GM10248 (cell line): Measurements from ENCODE around the gene WFS1.

ENCODE experiments used
- CTCF ChIA-PET: fragments of 300-600 bp; sonication (Branson Sonifier 250); formaldehyde crosslinking; extraction: SDS; loops from one replicate; lab custom pipeline; 2021; ENCODE audit warnings: antibody characterized with exemption; lab: Yijun Ruan, JAX
- POLR2A ChIA-PET: fragments of 350-650 bp; sonication (Branson Sonifier 250); formaldehyde crosslinking; extraction: SDS; loops from one replicate; lab custom pipeline; 2020; ENCODE audit warnings: antibody characterized with exemption; lab: Yijun Ruan, JAX
- DNase-seq: peaks from one replicate; pipeline ENCODE4 v3.0.0; 2012; ENCODE audit errors: extremely low spot score
- TF ChIP-seq, protein P1 (sequence below): IDR thresholded peaks from 2 replicates; pipeline ENCODE4 v1.5.1; 2012; ENCODE audit warnings: mild to moderate bottlenecking, low read depth; ENCODE audit errors: extremely low read depth, missing control alignments, control extremely low read depth

The WFS1 gene

DNA sequence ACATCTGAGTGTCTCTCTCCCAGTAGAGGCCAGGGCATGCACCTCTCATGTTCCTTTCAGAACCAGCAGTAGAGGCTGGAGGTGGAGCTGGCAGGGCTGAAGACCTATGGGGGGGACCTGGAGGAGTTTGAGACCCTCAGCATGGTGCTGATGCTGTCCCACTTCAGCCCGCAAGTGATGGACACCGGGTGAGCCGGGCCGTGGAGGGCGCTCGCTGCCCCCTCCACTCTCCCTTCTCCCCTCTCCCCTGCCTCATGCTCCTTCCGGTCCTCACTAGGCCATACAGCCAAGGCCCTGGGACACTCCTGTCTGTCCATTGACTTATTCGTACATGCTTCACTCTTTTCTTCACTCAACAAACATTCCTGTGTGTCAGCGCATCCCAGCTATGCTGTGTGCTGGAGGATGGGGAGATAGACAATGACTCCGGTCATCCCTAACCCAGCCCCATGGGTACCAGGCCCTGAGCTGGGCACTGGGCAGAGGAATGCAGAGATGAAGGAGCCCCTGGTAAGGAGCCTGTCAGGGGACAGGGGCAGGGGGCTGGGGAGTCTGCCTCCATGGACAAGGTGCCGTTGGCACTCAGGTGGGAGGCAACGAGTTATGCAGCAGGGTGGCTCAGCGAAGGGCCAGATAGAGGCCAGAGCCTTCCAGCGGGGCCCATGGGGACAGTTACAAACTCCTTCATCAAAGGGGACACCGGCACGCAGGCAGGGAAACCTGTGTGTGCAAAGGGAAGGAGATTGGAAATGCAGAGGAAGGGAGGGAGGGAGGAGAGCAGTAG is 28.4 kb upstream of the WFS1 start:
- ChIA-PET CTCF (interaction anchor here (1.8 to 2.9 kb wide), 2 partner anchors 9 to 12 kb away, joined by 8 to 18 read pairs; no protein-coding TSS in a partner anchor), POLR2A (no interaction called here)
- no peak for DNase-seq
- TF ChIP-seq, protein P1, sequence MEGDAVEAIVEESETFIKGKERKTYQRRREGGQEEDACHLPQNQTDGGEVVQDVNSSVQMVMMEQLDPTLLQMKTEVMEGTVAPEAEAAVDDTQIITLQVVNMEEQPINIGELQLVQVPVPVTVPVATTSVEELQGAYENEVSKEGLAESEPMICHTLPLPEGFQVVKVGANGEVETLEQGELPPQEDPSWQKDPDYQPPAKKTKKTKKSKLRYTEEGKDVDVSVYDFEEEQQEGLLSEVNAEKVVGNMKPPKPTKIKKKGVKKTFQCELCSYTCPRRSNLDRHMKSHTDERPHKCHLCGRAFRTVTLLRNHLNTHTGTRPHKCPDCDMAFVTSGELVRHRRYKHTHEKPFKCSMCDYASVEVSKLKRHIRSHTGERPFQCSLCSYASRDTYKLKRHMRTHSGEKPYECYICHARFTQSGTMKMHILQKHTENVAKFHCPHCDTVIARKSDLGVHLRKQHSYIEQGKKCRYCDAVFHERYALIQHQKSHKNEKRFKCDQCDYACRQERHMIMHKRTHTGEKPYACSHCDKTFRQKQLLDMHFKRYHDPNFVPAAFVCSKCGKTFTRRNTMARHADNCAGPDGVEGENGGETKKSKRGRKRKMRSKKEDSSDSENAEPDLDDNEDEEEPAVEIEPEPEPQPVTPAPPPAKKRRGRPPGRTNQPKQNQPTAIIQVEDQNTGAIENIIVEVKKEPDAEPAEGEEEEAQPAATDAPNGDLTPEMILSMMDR, result no peak

DNA sequence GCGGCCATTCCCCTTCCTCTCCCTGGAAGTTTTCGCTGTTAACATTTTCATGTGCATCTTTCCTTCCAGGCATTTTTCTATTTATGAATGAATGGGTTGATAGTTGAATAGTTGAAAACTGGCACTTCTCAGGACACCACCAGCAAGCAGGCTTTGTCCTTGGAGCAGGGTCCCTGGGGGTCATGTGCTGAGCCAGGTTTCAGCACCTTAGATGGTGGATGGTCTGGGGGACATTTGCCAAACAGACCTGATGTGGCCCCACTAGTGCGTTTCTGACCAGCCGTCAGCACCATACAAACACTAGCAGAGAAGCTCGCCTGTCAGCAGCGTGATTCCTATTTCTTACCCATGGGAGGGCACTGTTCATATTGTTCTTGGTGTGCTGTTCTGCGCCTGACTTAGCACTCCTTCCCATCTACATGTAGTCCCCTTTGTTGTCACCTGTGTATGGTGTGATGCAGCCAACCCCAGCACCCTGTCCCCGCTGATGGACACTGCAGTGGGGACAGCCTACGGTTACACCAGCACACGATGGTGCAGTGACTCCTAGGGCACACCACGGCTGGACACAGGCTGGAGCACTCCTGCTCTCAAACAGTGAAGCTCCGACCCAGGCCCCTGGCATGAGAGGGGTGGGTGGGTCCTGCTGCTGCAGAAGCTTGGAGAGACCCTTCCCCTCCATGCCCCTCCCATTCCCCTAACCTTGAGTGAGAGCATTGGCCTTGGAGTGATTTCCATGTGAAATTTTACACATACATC is 27.2 kb upstream of the WFS1 start:
- ChIA-PET POLR2A (no interaction called here), CTCF (interaction anchor here (4.1 kb wide), 1 partner anchor 85 kb away, joined by 19 read pairs; no protein-coding TSS in a partner anchor)
- DNase-seq, result no peak
- TF ChIP-seq, protein P1, result no peak

DNA sequence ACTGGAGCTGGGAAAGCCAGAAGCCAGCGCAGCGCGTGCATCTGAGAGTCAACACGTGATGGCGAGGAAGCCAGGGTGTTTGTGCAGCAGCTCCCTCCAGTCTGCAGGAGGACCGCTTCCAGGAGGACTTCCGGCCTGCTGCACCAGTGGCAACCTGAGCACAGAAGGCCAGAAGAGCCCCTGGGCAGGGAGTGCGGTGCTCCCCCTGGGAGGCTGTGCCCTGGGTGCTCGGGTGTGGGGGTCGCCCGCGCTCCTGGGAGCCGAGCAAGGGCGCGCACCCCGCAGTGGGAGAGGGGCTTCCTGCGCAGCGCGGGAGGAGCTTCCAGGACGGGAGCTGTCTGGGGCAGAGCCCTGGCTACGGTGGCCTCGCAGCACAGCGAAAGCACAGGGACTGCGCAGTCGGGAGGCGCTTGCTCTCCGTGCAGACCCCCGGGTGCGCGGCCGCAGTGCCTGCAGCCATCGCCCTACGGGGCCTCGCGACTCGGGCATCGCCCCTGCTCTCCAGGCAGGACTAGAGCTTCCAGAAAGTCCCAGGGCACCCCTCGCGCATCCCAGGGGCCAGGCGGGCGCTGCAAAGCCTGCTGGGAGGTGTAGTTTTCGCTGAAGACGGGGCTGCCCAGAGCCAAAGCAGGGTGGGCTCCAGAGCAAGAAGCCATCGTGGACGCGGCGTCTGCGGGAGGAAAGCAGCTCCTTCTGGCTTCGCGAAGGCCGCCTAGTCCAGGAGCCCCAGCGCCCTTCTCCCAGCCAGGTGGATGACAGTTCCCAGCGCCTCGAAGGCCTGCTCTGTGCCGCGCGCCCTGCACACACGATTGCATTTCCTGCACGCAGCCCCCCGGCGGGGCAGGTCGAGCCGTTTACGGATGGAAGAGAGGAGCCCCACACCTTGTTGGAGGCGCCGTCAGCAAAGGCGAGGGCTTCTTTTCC is 24.1 kb upstream of the WFS1 start:
- ChIA-PET CTCF (interaction anchor here (1.1 to 4.1 kb wide), 3 partner anchors 61 to 88 kb away, joined by 3 to 19 read pairs (median 4); no protein-coding TSS in a partner anchor), POLR2A (no interaction called here)
- no peak for DNase-seq
- TF ChIP-seq, protein P1, result no peak

DNA sequence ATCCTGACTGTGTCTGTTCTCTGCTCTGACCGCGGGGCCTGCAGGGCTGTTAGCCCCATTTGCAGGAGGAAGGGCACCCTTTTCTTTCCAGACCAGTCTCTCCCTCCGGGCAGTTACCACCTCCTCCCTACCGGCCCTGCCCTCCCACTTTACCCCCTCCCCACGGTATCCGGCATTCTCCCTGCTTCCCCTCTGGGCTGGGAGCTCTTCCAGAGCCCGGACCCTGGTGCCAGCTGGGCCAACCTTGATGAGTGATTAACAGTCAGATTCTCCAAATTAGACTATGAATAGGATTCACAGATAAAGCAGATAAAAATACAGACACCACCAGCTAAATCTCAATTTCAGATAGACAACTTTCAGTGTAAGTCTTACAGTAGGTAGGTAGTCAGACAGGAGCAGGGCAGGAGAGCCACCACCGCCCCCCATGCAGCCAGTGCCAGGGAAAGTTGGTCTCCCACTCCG is 23.4 kb upstream of the WFS1 start:
- CTCF ChIA-PET, result interaction anchor here (4.1 kb wide), 1 partner anchor 81 kb away, joined by 19 read pairs; no protein-coding TSS in a partner anchor
- POLR2A ChIA-PET, result no interaction called here
- TF ChIP-seq, protein P1, result no peak
- no peak for DNase-seq

DNA sequence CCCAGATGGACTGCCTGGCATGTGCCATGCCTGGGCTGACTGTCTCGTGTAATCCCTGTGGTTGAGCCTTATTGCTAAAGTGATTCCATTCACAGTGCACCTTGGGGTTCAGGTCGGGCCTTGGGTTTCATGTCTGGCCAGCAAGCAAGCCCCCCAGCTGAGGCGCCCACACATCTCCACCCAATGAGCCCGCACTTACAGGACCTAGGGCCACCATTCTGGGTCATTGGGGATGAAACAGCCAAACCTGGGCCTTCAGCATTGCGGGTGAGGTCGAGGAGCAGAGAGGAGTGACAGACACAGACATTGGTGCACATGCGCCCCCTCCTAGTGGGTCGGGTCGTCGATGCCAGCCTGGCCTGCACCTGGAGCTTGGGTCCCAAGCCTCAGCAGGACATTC is 21.3 kb upstream of the WFS1 start:
- ChIA-PET CTCF (interaction anchor here (2.5 to 18.6 kb wide), 5 partner anchors 8 to 250 kb away, joined by 7 to 514 read pairs (median 37); partner anchors contain the start of gene WFS1), POLR2A (no interaction called here)
- TF ChIP-seq, protein P1, result no peak
- DNase-seq, result no peak
